Endothelial cell of umbilical vein (primary cell): ENCODE data around the gene DARS1. TPM values are rescaled to one million over a fixed set of nuclear protein-coding genes. Genes with fewer than 3 reads are reported as not detected.

Source experiments
- BruUV-seq: library from RNA; stranded (reverse); fragments of 400-500 nt; replicated peaks from 2 replicates; lab custom pipeline; 2021; lab: Mats Ljungman, UMichigan
- CTCF ChIA-PET: fragments of 300-600, 350-600 bp; sonication (Branson Sonifier 250); formaldehyde crosslinking; loops from one replicate; lab custom pipeline; 2021; ENCODE audit warnings: antibody characterized with exemption, inconsistent platforms; lab: Charles Lee
- POLR2A ChIA-PET: fragments of 300-600, 350-600 bp; sonication (Branson Sonifier 250); formaldehyde crosslinking; loops from one replicate; lab custom pipeline; 2021; ENCODE audit warnings: antibody characterized with exemption, inconsistent platforms; lab: Charles Lee
- DNase-seq: peaks from one replicate; pipeline ENCODE4 v3.0.0-alpha.2; 2011; ENCODE audit warnings: low read depth, low spot score
- FAIRE-seq: peaks from 2 replicates; lab custom pipeline; 2011; peaks lifted over from hg19 to GRCh38; lab: Jason Lieb, UNC
- H2AFZ ChIP-seq: 2 replicates; pipeline ENCODE4 v1.6.0; 2012; ENCODE audit warnings: low read depth, low read length, control low read depth, inconsistent platforms
- H3K27ac ChIP-seq: 2 replicates; pipeline ENCODE4 v1.5.1; 2011; ENCODE audit warnings: low read depth, mild to moderate bottlenecking, control low read depth, low read length, moderate library complexity; ENCODE audit not compliant: insufficient read depth
- H3K27me3 ChIP-seq, 2 experiments: 2 replicates each; pipeline versions ENCODE4 v1.6.0 to v1.6.1; 2011; ENCODE audit warnings: low read length in 2 of 2, mixed read lengths in 1 of 2; ENCODE audit not compliant: control insufficient read depth in 2 of 2, insufficient read depth in 2 of 2
- H3K36me3 ChIP-seq, 2 experiments: 2 replicates in 1 of 2; 3 replicates in 1 of 2; pipeline ENCODE4 v1.5.1; 2011; ENCODE audit warnings: low read length in 2 of 2, mild to moderate bottlenecking in 1 of 2, moderate library complexity in 1 of 2; ENCODE audit not compliant: control insufficient read depth in 2 of 2, insufficient read depth in 2 of 2; ENCODE audit errors: extremely low read depth in 1 of 2
- H3K4me1 ChIP-seq: 3 replicates; pipeline ENCODE4 v1.5.1; 2011; ENCODE audit warnings: mild to moderate bottlenecking, low read length; ENCODE audit not compliant: control insufficient read depth, insufficient read depth; ENCODE audit errors: extremely low read depth
- H3K4me2 ChIP-seq: 2 replicates; pipeline ENCODE4 v1.6.1; 2011; ENCODE audit warnings: low read length, control low read depth, mixed read lengths; ENCODE audit not compliant: insufficient read depth
- H3K4me3 ChIP-seq, 3 experiments: fragments of 200-600 bp in 1 of 3; sonication (generic), shearing (Covaris generic) in 1 of 3; replicated peaks in 1 of 3; 2 replicates each; pipeline ENCODE4 v1.5.1; 2011 to 2016; ENCODE audit warnings: control low read depth in 3 of 3, low read length in 3 of 3, mild to moderate bottlenecking in 2 of 3, inconsistent platforms in 1 of 3, low read depth in 1 of 3, moderate library complexity in 1 of 3; ENCODE audit not compliant: insufficient read depth in 1 of 3
- H3K79me2 ChIP-seq: 2 replicates; pipeline ENCODE4 v1.6.0; 2012; ENCODE audit warnings: low read length, inconsistent platforms; ENCODE audit not compliant: control insufficient read depth, insufficient read depth
- H3K9ac ChIP-seq: replicated peaks from 2 replicates; pipeline ENCODE3; 2011; ENCODE audit warnings: low read length, control low read depth; ENCODE audit not compliant: insufficient read depth; ENCODE audit errors: extremely low read depth
- H3K9me1 ChIP-seq: replicated peaks from 3 replicates; pipeline ENCODE4 v1.6.0; 2011; ENCODE audit warnings: mild to moderate bottlenecking, low read length; ENCODE audit not compliant: control insufficient read depth, insufficient read depth; ENCODE audit errors: extremely low read depth
- H3K9me3 ChIP-seq: replicated peaks from 2 replicates; pipeline ENCODE4 v1.5.1; 2012; ENCODE audit warnings: low read length, inconsistent platforms; ENCODE audit not compliant: control insufficient read depth, insufficient read depth
- H4K20me1 ChIP-seq: replicated peaks from 2 replicates; pipeline ENCODE3; 2011; ENCODE audit warnings: mild to moderate bottlenecking, low read length; ENCODE audit not compliant: control insufficient read depth, insufficient read depth; ENCODE audit errors: extremely low read depth
- CTCF ChIP-seq, 2 donors: IDR thresholded peaks; 1 replicate in 1 of 2; 2 replicates in 1 of 2; pipeline ENCODE4 v1.5.1; 2011; ENCODE audit warnings: low read length in 2 of 2, mild to moderate bottlenecking in 2 of 2, moderate library complexity in 2 of 2, control low read depth in 1 of 2, inconsistent platforms in 1 of 2, low read depth in 1 of 2; ENCODE audit not compliant: insufficient read depth in 1 of 2; ENCODE audit errors: extremely low read depth in 1 of 2
- EZH2 ChIP-seq: IDR thresholded peaks from 2 replicates; pipeline ENCODE4 v1.6.1; 2012; ENCODE audit warnings: borderline replicate concordance, low read depth, mild to moderate bottlenecking, moderate library complexity, low read length, inconsistent platforms; ENCODE audit not compliant: severe bottlenecking
- FOS ChIP-seq: IDR thresholded peaks from 2 replicates; pipeline ENCODE4 v1.6.1; 2011; ENCODE audit warnings: mild to moderate bottlenecking, low read length, moderate library complexity, borderline replicate concordance; ENCODE audit not compliant: insufficient read depth
- GATA2 ChIP-seq: IDR thresholded peaks from 2 replicates; pipeline ENCODE4 v1.7.0; 2011; ENCODE audit warnings: low read depth, mild to moderate bottlenecking, moderate library complexity, mixed read lengths, low read length; ENCODE audit not compliant: insufficient read length, insufficient read depth
- JUN ChIP-seq: IDR thresholded peaks from 2 replicates; pipeline ENCODE4 v1.6.1; 2011; ENCODE audit warnings: borderline replicate concordance, low read depth; ENCODE audit not compliant: insufficient read length, insufficient read depth
- MAX ChIP-seq: IDR thresholded peaks from 2 replicates; pipeline ENCODE4 v1.6.1; 2011; ENCODE audit not compliant: insufficient read depth, insufficient read length
- MYC ChIP-seq: IDR thresholded peaks from one replicate; pipeline ENCODE4 v1.6.1; 2011; ENCODE audit warnings: mild to moderate bottlenecking, low read depth, low read length
- POLR2A ChIP-seq: IDR thresholded peaks from 2 replicates; pipeline ENCODE4 v1.6.1; 2012; ENCODE audit warnings: low read depth, mild to moderate bottlenecking, control low read depth, low read length
- POLR2AphosphoS5 ChIP-seq: IDR thresholded peaks from 2 replicates; pipeline ENCODE4 v1.6.1; 2012; ENCODE audit warnings: low read depth, mild to moderate bottlenecking, control low read depth, low read length, moderate library complexity; ENCODE audit not compliant: insufficient read depth
- dilution Hi-C: fragments of 300-500 bp; cut with MboI; formaldehyde crosslinking; loops from one replicate; pipeline ENCODE4 v1.15.0; 2019; ENCODE audit warnings: low sequenced_read_pairs; ENCODE audit not compliant: extremely low pct_ligation_motif_present
- intact Hi-C: fragments of 100-400 bp; cut with micrococcal nuclease; formaldehyde crosslinking; loops from one replicate; pipeline ENCODE4 v1.10.0; 2022
- polyA plus RNA-seq, 4 experiments: library from polyadenylated mRNA; depleted of rRNA in 3 of 4; stranded (reverse) in 3 of 4; unstranded in 1 of 4; fragments of >200 nt; gene quantifications; 2 replicates each; pipeline versions ENCODE4 v1.2.1 to v1.2.3, GENCODE V29; 2011 to 2012; ENCODE audit warnings: missing spikeins in 1 of 4
- total RNA-seq: library from RNA; stranded (reverse); gene quantifications from 2 replicates; pipeline ENCODE4 v1.2.3, GENCODE V29; 2021

DARS1 gene
- total and polyA plus RNA-seq, 2 donors (not counting 3 experiments of a cell fraction or from before 2014, with no cell fraction given), result 20.9 to 41.5 TPM

- no peaks in the 10 kb centered on the region for H3K4me1 ChIP-seq
- H4K20me1 ChIP-seq, result no peaks in the 10 kb centered on the region
- no peak overlapping the region for H3K9ac ChIP-seq
- H3K36me3 ChIP-seq, result no peaks in the 10 kb centered on the region
- DNase-seq, result no peak
- no peaks in the 10 kb centered on the region for H3K79me2 ChIP-seq
- no TSS peak for BruUV-seq
- H3K4me2 ChIP-seq, result no peak overlapping the region
- FAIRE-seq, result no peak
- dilution Hi-C loops, result no loop called here
- ChIA-PET CTCF (interaction anchor here (0.7 to 1.5 kb wide), 2 partner anchors 11 to 48 kb away, joined by 3 to 5 read pairs; no protein-coding TSS in a partner anchor), POLR2A (no interaction called here)
- TF ChIP-seq POLR2AphosphoS5, result no peak
- TF ChIP-seq MAX, result no peak
- TF ChIP-seq JUN, result no peak
- no peak for TF ChIP-seq FOS
- no peak for TF ChIP-seq GATA2
- TF ChIP-seq CTCF (IDR thresholded peaks at IDR 0.05; ENCODE audit: extremely low read depth in 1 of 2, insufficient read depth in 1 of 2, low read depth in 1 of 2, low read length in 2 of 2), result no peak
- TF ChIP-seq MYC, result no peak
- no peak for TF ChIP-seq EZH2
- TF ChIP-seq POLR2A, result no peak
- H3K27me3 ChIP-seq, result peaks cover 14 to 24% of the 10 kb centered on the region in 2 experiments
- H3K4me3 ChIP-seq, result no peak overlapping the region
- H3K27ac ChIP-seq, result no peak overlapping the region
- no peak overlapping the region for H2AFZ ChIP-seq
- H3K9me1 ChIP-seq, result no peaks in the 10 kb centered on the region
- intact Hi-C loops, result no loop called here
- no peaks in the 10 kb centered on the region for H3K9me3 ChIP-seq
Measured at GRCh38 chr2:136008205-136008865, 22.9 kb upstream of the DARS1 start.
